GM12873 (cell line): ENCODE results near the gene CD3E.

Experiments used
- TF ChIP-seq, protein P1 (sequence below): IDR thresholded peaks from 2 replicates; pipeline ENCODE4 v1.5.1; 2012; ENCODE audit warnings: low read depth, mild to moderate bottlenecking, moderate library complexity, low read length, control low read depth; ENCODE audit not compliant: insufficient read depth; ENCODE audit errors: missing control alignments

The CD3E gene

DNA sequence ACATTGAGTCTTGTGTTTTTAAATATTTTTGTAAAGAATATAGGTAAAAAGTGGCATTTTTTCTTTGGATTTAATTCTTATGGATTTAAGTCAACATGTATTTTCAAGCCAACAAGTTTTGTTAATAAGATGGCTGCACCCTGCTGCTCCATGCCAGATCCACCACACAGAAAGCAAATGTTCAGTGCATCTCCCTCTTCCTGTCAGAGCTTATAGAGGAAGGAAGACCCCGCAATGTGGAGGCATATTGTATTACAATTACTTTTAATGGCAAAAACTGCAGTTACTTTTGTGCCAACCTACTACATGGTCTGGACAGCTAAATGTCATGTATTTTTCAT, 333 bp upstream of the CD3E start:
- TF ChIP-seq, protein P1, sequence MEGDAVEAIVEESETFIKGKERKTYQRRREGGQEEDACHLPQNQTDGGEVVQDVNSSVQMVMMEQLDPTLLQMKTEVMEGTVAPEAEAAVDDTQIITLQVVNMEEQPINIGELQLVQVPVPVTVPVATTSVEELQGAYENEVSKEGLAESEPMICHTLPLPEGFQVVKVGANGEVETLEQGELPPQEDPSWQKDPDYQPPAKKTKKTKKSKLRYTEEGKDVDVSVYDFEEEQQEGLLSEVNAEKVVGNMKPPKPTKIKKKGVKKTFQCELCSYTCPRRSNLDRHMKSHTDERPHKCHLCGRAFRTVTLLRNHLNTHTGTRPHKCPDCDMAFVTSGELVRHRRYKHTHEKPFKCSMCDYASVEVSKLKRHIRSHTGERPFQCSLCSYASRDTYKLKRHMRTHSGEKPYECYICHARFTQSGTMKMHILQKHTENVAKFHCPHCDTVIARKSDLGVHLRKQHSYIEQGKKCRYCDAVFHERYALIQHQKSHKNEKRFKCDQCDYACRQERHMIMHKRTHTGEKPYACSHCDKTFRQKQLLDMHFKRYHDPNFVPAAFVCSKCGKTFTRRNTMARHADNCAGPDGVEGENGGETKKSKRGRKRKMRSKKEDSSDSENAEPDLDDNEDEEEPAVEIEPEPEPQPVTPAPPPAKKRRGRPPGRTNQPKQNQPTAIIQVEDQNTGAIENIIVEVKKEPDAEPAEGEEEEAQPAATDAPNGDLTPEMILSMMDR = no peak

DNA sequence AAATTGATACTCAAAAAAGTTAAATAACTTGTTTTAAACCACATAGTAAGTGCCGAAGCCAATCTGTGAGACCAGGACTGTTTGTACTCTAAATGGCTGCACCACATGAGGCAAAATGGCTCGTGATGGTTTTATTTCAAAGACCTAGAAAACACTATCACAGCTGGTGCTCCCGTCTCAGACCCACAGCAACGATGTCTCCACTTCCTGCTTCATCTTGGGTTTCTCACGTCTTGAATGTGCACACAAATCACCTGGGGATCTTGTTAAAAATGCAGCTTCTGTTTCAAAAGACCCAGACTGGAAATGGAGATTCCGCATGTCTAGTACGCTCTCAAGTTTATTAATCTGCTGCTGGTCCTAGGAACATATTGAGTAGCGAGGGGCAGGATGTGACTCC, 1.2 kb downstream of the CD3E start:
- TF ChIP-seq, protein P1 = no peak

DNA sequence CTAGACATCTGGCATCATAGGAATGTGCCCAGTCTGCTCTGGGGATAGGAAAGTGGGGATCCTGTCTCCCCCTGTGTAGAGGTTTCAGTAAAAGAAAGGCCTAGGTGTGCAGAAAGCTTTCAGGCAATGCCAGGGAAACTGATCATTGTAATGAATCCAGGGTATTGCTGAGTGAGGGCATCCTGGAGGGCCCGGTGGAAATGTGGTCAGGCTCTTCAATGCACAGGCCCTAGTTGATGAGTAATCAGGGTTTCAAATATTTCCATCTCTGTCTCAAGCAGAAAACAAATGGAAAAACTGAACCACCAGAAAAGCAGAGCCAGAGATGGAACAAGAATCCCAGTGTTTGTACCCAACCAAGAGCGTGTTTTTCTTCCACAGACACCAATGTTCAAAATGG, 2.0 kb downstream of the CD3E start:
- TF ChIP-seq, protein P1 = no peak

DNA sequence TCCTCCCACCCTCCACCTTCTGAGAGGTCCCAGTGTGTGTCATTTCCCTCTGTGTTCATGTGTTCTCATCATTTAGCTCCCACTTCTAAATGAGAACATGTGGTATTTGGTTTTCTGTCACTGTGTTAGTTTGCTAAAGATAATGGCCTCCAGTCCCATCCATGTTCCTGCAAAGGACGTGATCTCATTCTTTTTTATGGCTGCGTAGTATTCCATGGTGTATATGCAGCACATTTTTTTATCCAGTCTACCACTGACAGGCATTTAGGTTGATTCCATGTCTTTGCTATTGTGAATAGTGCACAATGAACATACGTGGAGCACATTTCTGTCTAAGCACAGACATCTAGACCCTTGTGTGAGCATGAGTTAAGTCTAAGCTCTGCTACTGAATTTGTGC, 5.7 kb downstream of the CD3E start:
- TF ChIP-seq, protein P1 = no peak

DNA sequence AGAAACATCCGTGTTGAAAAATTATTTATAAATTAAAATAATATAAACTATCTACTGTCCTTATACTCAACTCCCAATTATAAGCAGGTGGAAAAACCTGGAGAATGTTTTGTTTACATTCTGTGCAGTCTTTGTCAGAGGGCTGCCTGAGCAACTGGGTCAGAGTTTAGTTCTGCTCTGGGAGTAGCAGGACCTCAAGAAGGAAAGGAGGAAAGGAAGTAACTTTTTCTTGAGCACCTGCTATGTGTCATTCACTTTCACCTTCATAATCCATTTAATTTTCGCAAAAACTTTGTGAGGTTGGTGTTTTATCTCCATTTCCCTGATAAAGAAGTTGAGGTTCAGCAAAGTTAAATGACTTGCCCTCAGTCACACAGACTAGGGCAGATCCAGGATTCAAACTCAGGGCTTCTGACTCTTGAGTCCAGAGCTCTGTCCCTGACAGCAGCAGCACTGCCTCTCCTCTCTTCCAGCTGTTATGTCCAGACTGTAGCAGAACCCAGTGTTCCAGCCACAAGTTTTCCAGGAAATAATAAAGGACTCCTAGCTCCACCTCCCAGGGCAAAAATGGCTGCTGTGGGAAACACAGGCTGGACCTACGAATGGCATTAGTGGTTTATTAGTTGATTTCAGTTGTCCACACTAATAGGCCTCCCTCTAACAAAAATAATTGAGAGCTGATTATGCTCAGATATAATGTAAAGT, 6.4 kb downstream of the CD3E start:
- TF ChIP-seq, protein P1 = no peak

DNA sequence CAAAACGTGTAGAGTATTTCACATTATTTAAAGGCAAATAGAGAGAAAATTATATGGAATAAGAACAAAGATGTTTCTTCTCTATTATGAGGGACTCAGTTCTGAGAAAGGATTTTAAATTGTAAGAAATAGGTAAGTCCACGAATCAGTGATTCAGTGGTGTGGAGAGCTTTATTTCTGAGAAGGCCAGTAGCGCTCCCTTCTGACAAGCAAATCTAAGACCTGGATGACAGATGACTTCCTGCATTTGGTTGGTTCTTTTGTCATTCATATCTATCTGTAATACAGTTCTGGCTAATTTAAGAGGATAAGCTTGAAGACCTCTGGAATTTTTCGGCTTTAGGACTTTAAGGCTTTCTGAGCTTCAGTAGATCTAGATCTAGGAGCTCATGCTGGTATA, 7.0 kb downstream of the CD3E start:
- TF ChIP-seq, protein P1 = no peak

DNA sequence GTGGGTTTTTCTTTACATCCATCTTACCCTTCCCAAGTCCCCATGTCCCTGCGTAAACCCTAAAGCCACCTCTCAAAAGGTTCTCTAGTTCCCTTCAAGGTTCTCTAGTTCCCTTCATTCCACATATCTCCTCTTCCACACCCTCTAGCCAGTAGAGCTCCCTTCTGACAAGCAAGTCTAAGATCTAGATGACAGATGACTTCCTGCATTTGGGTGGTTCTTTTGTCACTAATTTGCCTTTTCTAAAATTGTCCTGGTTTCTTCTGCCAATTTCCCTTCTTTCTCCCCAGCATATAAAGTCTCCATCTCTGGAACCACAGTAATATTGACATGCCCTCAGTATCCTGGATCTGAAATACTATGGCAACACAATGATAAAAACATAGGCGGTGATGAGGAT, 7.8 kb downstream of the CD3E start:
- TF ChIP-seq, protein P1 = no peak
